NCI-H226 (cell line): Measurements from ENCODE around the gene POMC.
"Not testable (repeated sequence)": the region's sequence is repeated elsewhere in the genome, so short reads cannot be mapped to it uniquely, and the experiment has no call there.

Experiments used
- DNase-seq: peaks from one replicate; pipeline ENCODE4 v3.0.0-alpha.2; 2015

The POMC gene

DNA sequence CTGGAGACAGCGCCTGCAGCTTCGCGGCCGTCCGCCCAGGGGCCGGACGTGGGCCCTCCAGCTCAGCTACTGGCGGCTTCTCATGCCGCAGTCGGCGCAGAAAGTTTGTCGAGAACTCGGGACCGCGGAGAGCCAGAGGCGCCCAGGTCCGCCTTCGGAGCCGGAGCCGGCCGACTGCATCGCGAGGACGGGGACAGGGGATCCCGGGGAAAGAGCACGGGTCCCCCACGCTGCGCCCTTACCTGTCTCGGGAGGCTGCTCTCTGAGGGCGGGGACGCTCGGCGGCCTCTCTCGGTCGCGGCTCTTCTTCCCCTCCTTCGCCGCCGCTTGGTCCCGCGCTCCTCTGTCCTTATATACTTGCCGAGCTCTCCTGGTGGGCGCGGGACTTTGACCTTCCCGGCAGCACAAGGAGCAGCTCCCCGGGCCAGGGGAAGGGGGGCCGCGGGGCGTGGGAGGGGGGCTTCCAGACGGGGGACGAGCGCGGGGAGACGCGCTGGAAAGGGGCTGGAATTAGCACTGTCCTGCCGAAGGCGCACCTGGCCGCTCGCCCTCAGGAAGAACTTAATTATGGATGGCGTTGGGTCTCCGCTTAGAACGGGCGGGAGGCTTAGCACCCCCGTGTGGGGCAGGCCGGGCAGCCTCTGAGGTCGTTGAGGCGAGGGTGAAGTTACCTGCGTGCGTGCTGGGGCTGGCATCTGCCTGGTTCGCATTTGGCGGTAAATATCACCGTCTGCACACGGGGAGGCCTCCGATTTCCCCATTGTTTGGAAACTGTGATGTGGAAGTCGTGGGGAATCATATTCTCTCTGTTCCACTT, at the start of gene POMC:
Gene POMC, minus strand, starts transcription at position 325 of the 817 bp plus-strand sequence. CDS start 3,808 bp downstream, outside the sequence.
- no peak for DNase-seq

- DNase-seq: no peak
These were observed 49.7 kb upstream of the POMC start for GRCh38 chr2:25218100-25218499.

DNA sequence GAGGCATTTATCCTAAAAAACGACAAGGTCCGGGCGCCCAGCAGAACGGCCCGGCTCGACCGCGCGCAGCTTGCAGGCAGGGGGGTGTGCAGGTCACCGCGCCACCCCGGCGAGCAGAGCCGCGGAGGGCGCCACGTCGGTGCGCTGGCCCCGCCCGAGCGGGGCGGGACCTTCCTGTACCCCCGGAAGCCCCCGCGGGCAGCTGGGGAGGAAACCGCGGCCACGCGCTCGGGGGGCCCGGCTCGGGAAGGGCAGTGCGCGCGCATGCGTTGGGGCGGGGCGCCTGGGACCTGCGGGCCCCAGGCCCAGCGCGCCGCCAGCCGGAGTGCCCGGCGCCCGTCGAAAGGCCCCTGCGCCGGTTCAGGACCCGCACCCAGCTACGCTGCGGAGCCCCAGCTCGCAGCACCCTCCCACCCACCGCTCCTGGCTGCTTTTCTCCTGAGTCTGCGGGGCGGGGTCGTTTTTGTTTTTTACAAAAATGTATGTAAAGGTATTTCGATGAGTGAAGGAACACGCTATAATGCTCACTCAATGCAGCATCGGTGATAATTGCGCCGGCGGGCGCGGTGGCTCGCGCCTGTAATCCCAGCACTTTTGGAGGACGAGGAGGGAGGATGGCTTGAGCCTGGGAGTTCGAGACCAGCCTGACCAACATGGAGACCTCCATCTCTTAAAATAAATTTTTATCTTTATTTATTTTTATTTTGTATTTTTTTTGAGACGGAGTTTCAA, 47.7 kb upstream of the POMC start:
- DNase-seq: no peak

GRCh38 chr2:25215232-25215631, 46.9 kb upstream of the POMC start:
- DNase-seq: no peak

GRCh38 chr2:25213229-25213628, 44.8 kb upstream of the POMC start:
- no peak for DNase-seq

DNA sequence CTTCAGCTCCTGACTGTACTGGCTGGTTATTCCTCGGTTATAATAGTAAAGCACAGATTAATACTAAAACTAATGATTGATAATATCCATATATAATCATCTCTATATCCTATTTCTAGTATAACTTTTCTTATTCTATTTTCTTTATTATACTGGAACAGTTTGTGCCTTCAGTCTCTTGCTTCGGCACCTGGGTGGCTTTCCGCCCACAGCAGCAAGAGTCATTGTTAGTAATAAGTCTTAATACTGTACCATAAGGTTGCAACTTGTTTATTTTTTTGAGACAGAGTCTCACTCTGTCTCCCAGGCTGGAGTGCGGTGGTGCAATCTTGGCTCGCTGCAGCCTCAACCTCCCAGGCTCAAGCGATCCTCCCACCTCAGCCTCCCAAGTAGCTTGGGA, 42.5 kb upstream of the POMC start:
- DNase-seq: not testable (repeated sequence)

DNA sequence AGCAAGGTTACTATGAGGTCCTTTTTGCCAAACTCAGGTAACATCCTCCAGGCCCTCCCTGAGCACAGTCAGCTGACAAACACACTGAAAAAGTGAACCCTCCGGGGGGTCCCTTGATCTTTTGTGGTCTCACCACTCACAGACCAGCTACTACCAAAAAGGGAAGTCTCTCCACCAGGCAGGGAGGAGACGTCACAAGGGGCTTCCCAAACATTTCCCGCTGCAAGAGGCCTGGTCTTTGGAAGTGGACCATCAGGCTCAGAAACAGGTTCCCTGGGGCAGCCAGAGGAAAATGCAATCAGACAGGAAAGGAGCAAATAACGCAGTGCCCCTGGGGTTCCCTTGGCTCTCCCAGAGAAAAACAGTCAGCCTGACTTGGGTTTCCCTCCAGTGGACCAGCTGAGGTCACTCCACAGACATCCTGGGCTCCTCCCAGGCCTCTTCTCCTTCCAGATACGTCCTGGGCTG, 38.7 kb upstream of the POMC start:
- DNase-seq: no peak

DNA sequence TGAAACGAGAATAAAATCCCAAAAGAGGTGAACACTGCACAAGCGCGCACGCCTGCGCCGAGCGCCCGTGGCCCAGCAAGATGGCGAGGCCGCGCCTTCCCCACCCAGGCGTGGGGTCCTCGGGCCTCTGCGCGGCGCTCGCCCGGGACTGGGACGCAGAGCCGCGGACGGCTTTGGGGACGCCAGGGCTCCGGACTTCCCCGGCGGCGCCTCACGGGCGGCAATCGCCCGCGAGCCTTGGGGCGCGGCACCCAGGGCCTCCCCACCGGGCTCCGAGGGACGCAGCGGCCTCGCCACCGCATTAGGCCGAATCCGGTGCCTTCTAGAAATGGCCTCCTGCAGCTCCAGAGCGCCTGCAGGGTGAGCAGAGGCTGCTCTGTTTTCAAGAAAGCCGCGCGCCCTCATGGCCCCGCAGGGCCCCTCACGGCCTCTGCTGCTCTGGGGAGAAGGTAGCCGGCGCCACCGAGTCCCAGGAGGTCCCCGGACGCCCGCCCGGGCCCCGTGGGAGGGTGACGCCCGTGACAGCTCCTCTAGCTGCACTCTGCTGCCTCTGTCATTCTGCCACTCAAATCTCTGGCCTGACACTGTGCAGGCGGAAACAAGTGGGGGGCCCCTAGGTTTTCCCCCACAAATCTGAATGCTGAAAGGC, 35.9 kb upstream of the POMC start:
- DNase-seq: no peak

DNA sequence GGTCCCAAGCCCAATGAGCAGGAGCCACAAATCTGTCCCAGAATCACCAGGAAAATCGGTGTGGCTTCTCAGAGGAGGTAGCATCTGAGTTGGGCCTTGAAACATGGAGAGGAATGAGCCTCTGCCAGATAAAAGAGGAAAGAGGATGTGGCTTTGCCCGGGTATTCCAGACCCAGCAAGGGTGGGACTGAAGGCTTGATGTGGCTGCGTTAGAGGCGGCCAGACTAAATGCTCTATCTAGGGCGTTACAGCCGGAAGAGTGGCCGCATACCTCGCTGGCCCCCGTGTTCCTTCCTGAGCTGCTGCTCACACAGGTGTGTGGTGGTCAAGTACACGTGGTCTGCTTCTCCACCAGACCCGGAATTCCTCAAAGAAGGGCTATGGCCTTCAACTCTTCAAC, 33.9 kb upstream of the POMC start:
- no peak for DNase-seq

DNA sequence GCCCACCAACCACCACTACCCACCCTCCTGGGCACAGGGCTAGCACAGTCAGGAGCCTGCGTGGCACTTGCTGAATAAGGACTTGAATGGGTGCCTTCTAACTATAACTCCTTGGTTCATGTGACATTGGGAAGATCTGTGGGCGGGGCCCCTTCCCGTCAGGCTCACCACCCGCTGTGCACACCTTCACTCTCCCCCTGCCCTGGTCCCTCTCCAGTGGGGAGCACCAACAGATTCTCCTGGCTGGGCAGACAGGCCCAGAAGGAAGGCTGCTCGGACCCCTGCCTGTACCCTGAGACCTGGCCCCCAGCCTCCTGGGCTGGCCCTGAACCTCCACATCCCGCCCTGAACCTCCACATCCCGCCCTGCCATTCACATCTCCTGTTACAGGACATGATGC, 33.4 kb upstream of the POMC start:
- DNase-seq: no peak

DNA sequence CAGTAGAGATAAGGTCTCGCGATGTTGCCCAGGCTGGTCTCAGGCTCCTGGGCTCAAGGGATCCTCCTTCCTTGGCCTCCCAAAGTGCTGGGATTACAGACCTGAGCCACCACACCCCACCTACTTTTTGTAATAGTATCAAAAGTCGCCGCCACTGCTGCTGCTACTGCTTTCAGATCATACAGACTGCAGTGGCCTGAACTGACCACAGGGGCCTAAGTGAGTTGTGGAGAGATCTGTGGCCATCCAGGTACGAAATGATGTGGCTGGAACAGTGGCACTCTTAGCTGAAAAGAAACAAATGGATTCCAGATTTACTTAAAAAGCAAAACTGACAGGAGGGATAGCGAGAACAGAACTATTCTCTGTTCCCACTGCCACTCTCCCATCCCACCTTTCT, 32.9 kb upstream of the POMC start:
- DNase-seq: no peak

DNA sequence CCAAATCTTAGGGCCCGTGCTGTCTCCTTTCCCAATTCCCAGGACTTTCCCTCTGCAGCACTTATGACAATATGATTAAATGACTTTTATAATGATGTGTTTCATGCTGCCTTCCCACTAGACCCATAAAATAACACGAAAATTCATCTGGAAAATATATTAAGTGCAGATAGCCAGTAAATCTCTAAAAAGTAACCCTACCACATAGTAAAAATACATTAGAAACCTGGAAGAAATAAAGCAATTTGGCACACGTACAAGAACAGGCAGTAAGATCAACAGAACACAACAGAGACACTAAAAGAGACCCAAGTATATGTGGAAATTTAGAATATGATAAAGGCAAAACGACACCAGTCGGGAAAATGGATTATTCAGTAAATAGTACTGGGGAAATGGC, 30.2 kb upstream of the POMC start:
- DNase-seq: no peak

- no peak for DNase-seq
These were observed 29.8 kb upstream of the POMC start for GRCh38 chr2:25198209-25198525.

GRCh38 chr2:25197336-25198208, 29.2 kb upstream of the POMC start:
- no peak for DNase-seq

DNA sequence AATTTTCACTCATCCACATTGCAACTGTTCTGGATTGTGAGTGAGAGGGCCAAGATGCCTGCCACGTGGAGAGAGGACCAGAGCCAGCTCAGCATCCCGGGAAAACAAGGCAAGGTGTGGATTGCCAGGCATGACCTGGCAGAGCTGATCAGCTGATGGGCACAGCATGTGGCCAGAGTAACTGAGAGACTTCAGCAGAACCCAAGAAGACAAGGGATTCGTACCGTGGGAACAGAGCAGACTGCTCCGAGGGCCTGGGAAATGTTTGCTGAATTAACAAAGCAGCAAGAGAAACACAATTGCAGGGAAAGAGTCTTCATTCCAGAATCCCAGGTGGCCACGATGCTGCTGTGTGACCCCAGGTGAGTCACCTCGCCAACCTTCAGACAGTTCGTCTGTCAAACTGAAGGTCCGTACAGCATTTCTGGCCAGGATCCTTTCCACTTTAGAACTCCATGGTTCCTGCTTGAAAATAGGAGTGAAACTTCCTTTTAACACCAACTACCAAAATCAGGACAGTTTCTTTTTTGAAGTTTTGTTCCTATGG, 26.3 kb upstream of the POMC start:
- DNase-seq: no peak

- DNase-seq: no peak
These were observed 22.2 kb upstream of the POMC start for GRCh38 chr2:25190536-25190935.

DNA sequence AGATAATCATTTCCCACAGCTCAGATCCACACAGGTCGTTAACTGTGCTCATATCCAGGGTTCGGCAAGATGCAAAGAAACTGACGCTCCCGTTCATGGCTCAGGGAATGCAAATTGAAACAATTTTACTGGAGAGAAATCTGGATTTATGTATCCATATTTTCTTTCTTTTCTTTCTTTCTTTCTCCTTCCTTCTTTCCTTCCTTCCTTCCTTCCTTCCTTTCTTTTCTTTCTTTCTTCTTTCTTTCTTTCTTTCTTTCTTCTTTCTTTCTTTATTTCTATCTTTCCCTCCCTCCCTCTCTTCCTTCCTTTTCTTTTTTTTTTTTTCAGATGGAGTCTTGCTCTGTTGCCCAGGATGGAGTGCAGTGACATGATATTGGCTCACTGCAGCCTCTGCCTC, 20.0 kb upstream of the POMC start:
- no peak for DNase-seq

GRCh38 chr2:25187729-25188350, 19.5 kb upstream of the POMC start:
- DNase-seq: no peak

DNA sequence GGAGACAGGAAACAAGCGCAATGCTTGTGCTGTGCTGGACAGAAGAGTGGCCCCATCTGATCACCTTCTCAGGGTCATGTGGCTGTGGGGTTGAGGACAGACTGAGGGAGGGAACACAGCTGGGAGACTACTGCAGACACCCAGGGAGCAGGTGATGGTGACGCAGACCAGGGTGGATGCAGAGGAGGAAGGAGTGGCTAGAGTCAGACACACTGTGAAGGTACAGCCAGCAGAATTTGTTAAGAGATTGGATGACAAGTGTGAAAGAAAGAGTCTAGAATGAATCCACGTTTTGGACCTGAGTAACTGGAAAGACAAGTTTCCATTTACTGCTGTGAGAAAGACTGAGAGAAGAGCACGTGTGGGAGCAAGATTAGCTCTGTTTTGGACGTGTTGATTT, 15.9 kb upstream of the POMC start:
- no peak for DNase-seq

DNA sequence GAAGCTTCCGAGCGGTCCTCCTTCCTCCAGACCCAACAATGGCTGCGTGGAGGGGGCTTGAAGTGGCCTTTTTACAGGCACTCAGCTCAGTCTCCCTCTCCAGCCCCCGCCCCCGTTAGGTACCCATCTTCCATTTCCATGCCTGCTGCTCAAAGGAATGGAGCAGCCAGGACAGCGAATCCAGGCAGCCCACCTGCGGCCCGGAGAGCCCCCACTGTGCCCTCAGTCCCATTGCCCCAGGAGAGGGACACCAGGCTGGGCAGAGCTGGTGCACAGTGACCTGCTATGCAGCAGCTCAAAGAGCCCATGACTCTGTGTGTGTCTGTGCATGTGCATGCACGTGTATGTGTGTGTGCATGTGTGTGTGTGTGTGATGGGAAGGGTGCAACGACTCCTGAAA, 10.6 kb upstream of the POMC start:
- no peak for DNase-seq

DNA sequence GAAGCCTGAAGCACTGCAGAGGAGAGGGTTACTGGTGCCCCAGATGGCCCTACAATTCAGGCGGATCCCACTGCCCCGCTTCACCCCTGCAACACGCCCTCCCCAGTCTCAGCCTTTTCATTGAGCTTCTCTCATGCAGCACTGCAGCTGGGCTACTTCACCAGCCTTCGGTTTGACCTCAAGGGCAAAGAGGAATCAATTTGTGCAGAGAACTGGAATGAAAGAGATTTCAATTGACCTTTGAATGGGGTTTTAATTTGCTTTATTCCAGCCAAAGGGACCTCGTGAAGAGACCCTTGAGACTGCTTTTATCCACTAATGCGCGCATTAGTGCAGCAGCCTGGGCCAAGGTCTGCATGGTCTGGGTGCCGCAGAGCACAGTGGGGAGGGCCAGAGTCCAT, 8.8 kb upstream of the POMC start:
- no peak for DNase-seq

DNA sequence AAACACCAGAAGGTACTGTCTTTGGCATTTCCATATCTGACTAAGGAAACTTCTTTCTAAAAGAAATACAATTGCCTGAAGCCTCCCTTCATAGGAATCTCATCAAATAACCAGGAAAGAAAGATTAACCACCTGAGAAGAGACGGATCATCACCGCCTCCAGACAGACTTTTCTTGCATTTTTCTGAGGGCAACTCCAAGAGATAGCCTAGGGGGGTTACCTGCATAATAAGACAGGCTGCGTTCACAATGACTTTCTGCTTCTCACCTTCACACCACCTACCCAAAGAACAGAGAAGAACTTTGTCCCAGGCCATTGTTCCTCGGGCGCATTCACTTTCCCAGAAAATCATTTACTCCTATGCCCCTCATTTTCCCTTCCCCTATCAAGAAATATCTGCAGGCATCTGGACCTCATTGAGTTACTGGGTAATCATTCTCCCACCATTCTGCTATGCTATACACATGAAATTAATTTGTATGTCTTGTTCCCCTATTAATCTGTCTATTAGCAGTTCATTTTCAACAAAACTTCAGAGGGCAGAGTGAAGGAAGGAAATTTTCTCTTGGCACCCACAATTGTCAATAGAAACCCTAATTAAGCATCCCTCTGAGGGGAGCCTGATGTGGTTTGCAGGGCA, 8.3 kb upstream of the POMC start:
- no peak for DNase-seq
